Tibial nerve (tissue), 4 donors: ENCODE measurements around the gene CLDN10.

ENCODE experiments used
- EP300 ChIP-seq, 2 donors: sonication (generic); formaldehyde crosslinking; IDR thresholded peaks; one replicate each; pipeline ENCODE4 v1.6.1; 2017; ENCODE audit warnings: antibody characterized with exemption in 2 of 2, mild to moderate bottlenecking in 1 of 2
- POLR2A ChIP-seq, 2 donors: fragments of 450-650 bp; IDR thresholded peaks; one replicate each; pipeline ENCODE4 v1.6.1; 2017; ENCODE audit warnings: antibody characterized with exemption in 2 of 2, mild to moderate bottlenecking in 2 of 2, moderate library complexity in 2 of 2
- TF ChIP-seq, protein P1 (sequence below), 5 experiments: fragments of 200-600 bp in 3 of 5; fragments of 450-650 bp in 2 of 5; sonication (generic) in 3 of 5; IDR thresholded peaks; one replicate each; pipeline ENCODE4 v1.5.1; 2016 to 2019; ENCODE audit warnings: antibody characterized with exemption in 5 of 5, mild to moderate bottlenecking in 3 of 5, moderate library complexity in 2 of 5

DNA sequence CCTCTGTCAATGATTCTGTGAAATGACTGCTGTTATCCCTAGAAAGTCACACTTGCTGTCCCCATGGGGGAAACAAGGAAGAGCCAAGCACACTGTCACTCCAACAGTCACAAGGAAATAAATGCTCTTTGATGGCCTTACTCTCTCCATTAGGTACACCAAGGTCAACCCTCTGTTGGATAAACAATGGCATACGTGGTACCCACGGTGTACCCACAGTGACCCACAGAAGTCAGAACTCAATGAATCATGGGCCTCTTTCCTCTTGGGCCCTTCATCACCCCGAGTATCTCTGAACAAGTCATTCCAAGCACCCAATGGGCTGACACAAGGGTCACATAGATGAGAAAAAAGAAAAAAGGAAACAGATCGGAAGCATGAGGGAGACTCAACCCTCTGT lies 76.6 kb downstream of the CLDN10 start:
- TF ChIP-seq, protein P1, sequence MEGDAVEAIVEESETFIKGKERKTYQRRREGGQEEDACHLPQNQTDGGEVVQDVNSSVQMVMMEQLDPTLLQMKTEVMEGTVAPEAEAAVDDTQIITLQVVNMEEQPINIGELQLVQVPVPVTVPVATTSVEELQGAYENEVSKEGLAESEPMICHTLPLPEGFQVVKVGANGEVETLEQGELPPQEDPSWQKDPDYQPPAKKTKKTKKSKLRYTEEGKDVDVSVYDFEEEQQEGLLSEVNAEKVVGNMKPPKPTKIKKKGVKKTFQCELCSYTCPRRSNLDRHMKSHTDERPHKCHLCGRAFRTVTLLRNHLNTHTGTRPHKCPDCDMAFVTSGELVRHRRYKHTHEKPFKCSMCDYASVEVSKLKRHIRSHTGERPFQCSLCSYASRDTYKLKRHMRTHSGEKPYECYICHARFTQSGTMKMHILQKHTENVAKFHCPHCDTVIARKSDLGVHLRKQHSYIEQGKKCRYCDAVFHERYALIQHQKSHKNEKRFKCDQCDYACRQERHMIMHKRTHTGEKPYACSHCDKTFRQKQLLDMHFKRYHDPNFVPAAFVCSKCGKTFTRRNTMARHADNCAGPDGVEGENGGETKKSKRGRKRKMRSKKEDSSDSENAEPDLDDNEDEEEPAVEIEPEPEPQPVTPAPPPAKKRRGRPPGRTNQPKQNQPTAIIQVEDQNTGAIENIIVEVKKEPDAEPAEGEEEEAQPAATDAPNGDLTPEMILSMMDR (IDR thresholded peaks at IDR 0.05) = no peak
- TF ChIP-seq EP300 (IDR thresholded peaks at IDR 0.05) = no peak
- TF ChIP-seq POLR2A (IDR thresholded peaks at IDR 0.05) = no peak
